K562 (cell line): ENCODE results near the gene PACS1. TPM values are rescaled to one million over a fixed set of nuclear protein-coding genes. Genes with fewer than 3 reads are reported as not detected.
A peak's percentile ranks its signal among the peaks of the same experiment; 100 is the strongest.

Experiments used
- ATAC-seq: fragments of 200-7000 bp; cut with Tn5 transposase; 3 replicates; pipeline ENCODE4 v1.9.1; 2020; ENCODE audit warnings: moderate library complexity
- BruUV-seq: library from RNA; stranded (reverse); fragments of 400-500 nt; replicated peaks from 2 replicates; lab custom pipeline; 2021; lab: Mats Ljungman, UMichigan
- CTCF ChIA-PET: fragments of 300-600 bp; formaldehyde crosslinking; extraction: SDS; loops from one replicate; lab custom pipeline; 2021; ENCODE audit warnings: low intra/inter-chr PET ratio; lab: Yijun Ruan, JAX
- POLR2A ChIA-PET: fragments of 300-600, 350-650 bp; sonication (Branson Sonifier 250); formaldehyde crosslinking; extraction: SDS; loops from one replicate; lab custom pipeline; 2021; ENCODE audit warnings: antibody characterized with exemption, inconsistent platforms; lab: Yijun Ruan, JAX
- DNase-seq, 4 experiments: peaks; one replicate each; pipeline versions ENCODE4 v3.0.0 to v3.0.0-alpha.2; 2011 to 2018; ENCODE audit warnings: low spot score in 3 of 4, mixed read lengths in 3 of 4; ENCODE audit errors: extremely low read depth in 1 of 4
- FAIRE-seq: peaks from 2 replicates; lab custom pipeline; 2011; peaks lifted over from hg19 to GRCh38; lab: Jason Lieb, UNC
- H2AFZ ChIP-seq: 2 replicates; pipeline ENCODE4 v1.6.0; 2011; ENCODE audit warnings: low read depth, low read length, control low read depth, inconsistent platforms
- H3K27ac ChIP-seq: fragments of 200-600 bp; 3 replicates; pipeline ENCODE4 v1.8.0; 2011; ENCODE audit warnings: low read depth, mild to moderate bottlenecking, control low read depth, inconsistent platforms, low read length, moderate library complexity, mixed read lengths; ENCODE audit errors: extremely low read depth
- H3K27me3 ChIP-seq, 2 experiments: fragments of 300-600 bp in 1 of 2; 2 replicates in 1 of 2; 3 replicates in 1 of 2; pipeline versions ENCODE4 v1.6.0 to v1.8.0; 2011; ENCODE audit warnings: inconsistent platforms in 2 of 2, low read length in 2 of 2, mild to moderate bottlenecking in 1 of 2, mixed read lengths in 1 of 2, moderate library complexity in 1 of 2; ENCODE audit not compliant: control insufficient read depth in 2 of 2, insufficient read depth in 2 of 2
- H3K36me3 ChIP-seq: fragments of 300-600 bp; 3 replicates; pipeline ENCODE4 v1.8.0; 2011; ENCODE audit warnings: mild to moderate bottlenecking, low read length, inconsistent platforms; ENCODE audit not compliant: control insufficient read depth, insufficient read depth
- H3K4me1 ChIP-seq, 2 experiments: fragments of 200-600 bp in 1 of 2; replicated peaks in 1 of 2; 2 replicates in 1 of 2; 3 replicates in 1 of 2; pipeline versions ENCODE4 v1.5.1 to v1.8.0; 2011; ENCODE audit warnings: inconsistent platforms in 2 of 2, low read length in 2 of 2, mild to moderate bottlenecking in 1 of 2, mixed read lengths in 1 of 2, moderate library complexity in 1 of 2; ENCODE audit not compliant: control insufficient read depth in 2 of 2, insufficient read depth in 2 of 2
- H3K4me2 ChIP-seq: 2 replicates; pipeline ENCODE4 v1.6.1; 2011; ENCODE audit warnings: low read length, control low read depth, inconsistent platforms, mixed read lengths; ENCODE audit not compliant: insufficient read depth
- H3K4me3 ChIP-seq: fragments of 200-600 bp; sonication (generic), shearing (Covaris generic); 2 replicates; pipeline ENCODE4 v1.5.1; 2016; ENCODE audit warnings: control low read depth, inconsistent platforms
- H3K79me2 ChIP-seq: fragments of 200-600 bp; 3 replicates; pipeline ENCODE4 v1.8.0; 2011; ENCODE audit warnings: low read length, inconsistent platforms; ENCODE audit not compliant: control insufficient read depth, insufficient read depth
- H3K9ac ChIP-seq, 2 experiments: 2 replicates each; pipeline versions ENCODE4 v1.6.0 to v1.6.1; 2011; ENCODE audit warnings: low read depth in 2 of 2, low read length in 2 of 2, control low read depth in 1 of 2, inconsistent platforms in 1 of 2, mild to moderate bottlenecking in 1 of 2, mixed read lengths in 1 of 2; ENCODE audit not compliant: insufficient read depth in 1 of 2
- H3K9me1 ChIP-seq: one replicate; pipeline ENCODE4 v1.6.0; 2011; ENCODE audit warnings: inconsistent platforms, mild to moderate bottlenecking, low read length, moderate library complexity; ENCODE audit not compliant: control insufficient read depth, insufficient read depth
- H3K9me3 ChIP-seq: replicated peaks from 2 replicates; pipeline ENCODE4 v1.5.1; 2011; ENCODE audit warnings: low read depth, low read length, inconsistent platforms; ENCODE audit not compliant: control insufficient read depth, insufficient read depth
- H4K20me1 ChIP-seq: replicated peaks from 2 replicates; pipeline ENCODE4 v1.6.1; 2011; ENCODE audit warnings: low read length, inconsistent platforms, mixed read lengths; ENCODE audit not compliant: control insufficient read depth, insufficient read depth
- CBX1 ChIP-seq: sonication (generic); IDR thresholded peaks from 2 replicates; pipeline ENCODE4 v1.6.1; 2016; ENCODE audit warnings: antibody characterized with exemption, low read depth, mild to moderate bottlenecking
- ETS2 ChIP-seq: IDR thresholded peaks from 2 replicates; pipeline ENCODE4 v1.6.1; 2016; ENCODE audit warnings: borderline replicate concordance, missing genetic modification characterization, mild to moderate bottlenecking, moderate library complexity, missing compliant biosample characterization; ENCODE audit not compliant: poor library complexity, severe bottlenecking
- FOXM1 ChIP-seq, 2 experiments: fragments of 450-650 bp in 1 of 2; sonication (generic) in 1 of 2; formaldehyde crosslinking in 1 of 2; IDR thresholded peaks; 2 replicates each; pipeline versions ENCODE4 v1.6.1 to v1.9.0; 2017 to 2022; ENCODE audit warnings: low read depth in 2 of 2, mild to moderate bottlenecking in 2 of 2, missing genetic modification reagents in 1 of 2, moderate library complexity in 1 of 2
- MECOM ChIP-seq: fragments of 250-450 bp; sonication (Bioruptor Pico); IDR thresholded peaks from 2 replicates; pipeline ENCODE4 v1.8.0; 2022; ENCODE audit warnings: inconsistent platforms
- PHF20 ChIP-seq: fragments of 450-650 bp; IDR thresholded peaks from 2 replicates; pipeline ENCODE4 v1.6.1; 2018; ENCODE audit not compliant: partially characterized antibody
- ZNF347 ChIP-seq: fragments of 450-650 bp; formaldehyde crosslinking; IDR thresholded peaks from 2 replicates; pipeline ENCODE4 v1.4.0; 2020; ENCODE audit warnings: low read depth, mild to moderate bottlenecking, moderate library complexity
- WGBS: fragments of 100-300 bp; shearing (Covaris generic); methylation state at CpG from one replicate; pipeline ENCODE4 v1.1.6; 2016; ENCODE audit warnings: low coverage, mixed read lengths; ENCODE audit not compliant: insufficient coverage; ENCODE audit errors: missing lambda C conversion rate; 5-methylcytosine and 5-hydroxymethylcytosine counted together
- in situ Hi-C: fragments of 300-500 bp; cut with MboI; formaldehyde crosslinking; loops from 4 replicates; pipeline ENCODE4 v1.15.0; 2018; ENCODE audit warnings: inconsistent platforms, mixed read lengths
- intact Hi-C: fragments of 100-400 bp; cut with micrococcal nuclease; formaldehyde crosslinking; loops from 2 replicates; pipeline ENCODE4 v1.14.2; 2022
- polyA plus RNA-seq, 8 experiments: library from polyadenylated mRNA; depleted of rRNA in 4 of 8; stranded (reverse) in 5 of 8; unstranded in 3 of 8; fragments of >200 nt; fragmentation: Nextera tagmentation in 2 of 8; fragmentation: Illumina TruSeq in 1 of 8; extraction: Ambion mirVana in 2 of 8; extraction: Trizol in 1 of 8; gene quantifications; 2 replicates each; pipeline versions ENCODE4 v1.2.1 to v1.2.3, GENCODE V29; 2011 to 2014; ENCODE audit warnings: inconsistent platforms in 1 of 8, missing spikeins in 1 of 8
- total RNA-seq, 7 experiments: library from RNA; depleted of rRNA in 6 of 7; stranded (reverse); fragments of >200 nt in 6 of 7; fragmentation: Illumina TruSeq in 2 of 7; extraction: Trizol in 2 of 7; gene quantifications; 2 replicates each; pipeline versions ENCODE4 v1.2.1 to v1.2.3, GENCODE V29; 2011 to 2021; ENCODE audit warnings: low replicate concordance in 1 of 7
- TF ChIP-seq, protein P1 (sequence below): fragments of 200-800 bp; sonication (Bioruptor generic); IDR thresholded peaks from 2 replicates; pipeline ENCODE4 v1.6.1; 2017; ENCODE audit warnings: missing genetic modification characterization, missing compliant biosample characterization
- TF ChIP-seq, protein P2 (sequence below): fragments of 450-650 bp; IDR thresholded peaks from 2 replicates; pipeline ENCODE4 v1.6.1; 2017; ENCODE audit warnings: antibody characterized with exemption, mild to moderate bottlenecking
- TF ChIP-seq, protein P3 (sequence below): fragments of 450-650 bp; formaldehyde crosslinking; IDR thresholded peaks from 2 replicates; pipeline ENCODE4 v1.4.0; 2020; ENCODE audit warnings: mild to moderate bottlenecking, mixed read lengths

PACS1 gene
- total and polyA plus RNA-seq, 9 of the 15 experiments (the other 6 are each of a cell fraction or from before 2014, with no cell fraction given), result 0.34 to 28.1 (median 8.5) TPM

DNA sequence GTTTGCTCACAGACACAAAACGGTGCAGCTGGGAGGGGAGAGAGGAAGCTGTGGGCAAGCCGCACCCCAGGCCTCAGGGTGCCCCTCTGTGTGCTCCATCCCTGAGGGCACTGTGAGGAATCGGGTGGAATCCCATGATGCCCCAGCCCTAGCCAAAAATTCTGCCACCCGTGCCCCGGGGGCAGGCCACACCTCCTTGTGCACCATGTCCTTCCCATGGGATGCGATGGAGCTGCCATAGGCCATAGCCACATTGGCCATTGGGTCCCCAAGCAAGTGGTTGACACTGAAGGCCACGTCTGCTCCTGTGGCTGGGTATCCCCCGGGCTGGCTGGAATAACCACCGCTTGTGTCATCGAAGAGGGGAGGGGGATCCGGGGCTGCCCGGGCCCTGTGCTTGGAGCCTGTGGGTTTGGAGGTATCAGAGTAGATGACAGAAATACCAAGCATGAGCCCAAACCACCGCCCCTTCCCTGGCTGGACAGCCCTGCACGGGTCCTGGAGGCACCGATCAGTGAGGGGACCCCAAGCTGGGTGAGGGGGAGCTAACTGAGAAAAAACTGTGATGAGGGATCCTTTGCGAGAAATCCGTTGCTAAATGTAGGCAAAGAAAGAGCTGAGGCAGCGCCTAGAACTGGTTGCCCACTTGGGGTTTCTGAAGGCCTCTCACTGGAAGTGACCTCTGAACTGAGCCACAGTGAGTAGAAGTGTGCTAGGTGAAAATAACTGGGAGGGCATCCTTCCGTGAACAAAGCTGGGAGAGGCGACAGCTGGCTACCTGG, 218.0 kb downstream of the PACS1 start (continued):
- no peak for TF ChIP-seq FOXM1 (IDR thresholded peaks at IDR 0.05; ENCODE audit: low read depth)
- no peak for TF ChIP-seq FOXM1 (CRISPR knock-in tag; IDR thresholded peaks at IDR 0.05; ENCODE audit: low read depth)
- TF ChIP-seq PHF20, result no peak
- TF ChIP-seq, protein P1, sequence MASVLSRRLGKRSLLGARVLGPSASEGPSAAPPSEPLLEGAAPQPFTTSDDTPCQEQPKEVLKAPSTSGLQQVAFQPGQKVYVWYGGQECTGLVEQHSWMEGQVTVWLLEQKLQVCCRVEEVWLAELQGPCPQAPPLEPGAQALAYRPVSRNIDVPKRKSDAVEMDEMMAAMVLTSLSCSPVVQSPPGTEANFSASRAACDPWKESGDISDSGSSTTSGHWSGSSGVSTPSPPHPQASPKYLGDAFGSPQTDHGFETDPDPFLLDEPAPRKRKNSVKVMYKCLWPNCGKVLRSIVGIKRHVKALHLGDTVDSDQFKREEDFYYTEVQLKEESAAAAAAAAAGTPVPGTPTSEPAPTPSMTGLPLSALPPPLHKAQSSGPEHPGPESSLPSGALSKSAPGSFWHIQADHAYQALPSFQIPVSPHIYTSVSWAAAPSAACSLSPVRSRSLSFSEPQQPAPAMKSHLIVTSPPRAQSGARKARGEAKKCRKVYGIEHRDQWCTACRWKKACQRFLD, result no peak
- no peak for TF ChIP-seq MECOM

DNA sequence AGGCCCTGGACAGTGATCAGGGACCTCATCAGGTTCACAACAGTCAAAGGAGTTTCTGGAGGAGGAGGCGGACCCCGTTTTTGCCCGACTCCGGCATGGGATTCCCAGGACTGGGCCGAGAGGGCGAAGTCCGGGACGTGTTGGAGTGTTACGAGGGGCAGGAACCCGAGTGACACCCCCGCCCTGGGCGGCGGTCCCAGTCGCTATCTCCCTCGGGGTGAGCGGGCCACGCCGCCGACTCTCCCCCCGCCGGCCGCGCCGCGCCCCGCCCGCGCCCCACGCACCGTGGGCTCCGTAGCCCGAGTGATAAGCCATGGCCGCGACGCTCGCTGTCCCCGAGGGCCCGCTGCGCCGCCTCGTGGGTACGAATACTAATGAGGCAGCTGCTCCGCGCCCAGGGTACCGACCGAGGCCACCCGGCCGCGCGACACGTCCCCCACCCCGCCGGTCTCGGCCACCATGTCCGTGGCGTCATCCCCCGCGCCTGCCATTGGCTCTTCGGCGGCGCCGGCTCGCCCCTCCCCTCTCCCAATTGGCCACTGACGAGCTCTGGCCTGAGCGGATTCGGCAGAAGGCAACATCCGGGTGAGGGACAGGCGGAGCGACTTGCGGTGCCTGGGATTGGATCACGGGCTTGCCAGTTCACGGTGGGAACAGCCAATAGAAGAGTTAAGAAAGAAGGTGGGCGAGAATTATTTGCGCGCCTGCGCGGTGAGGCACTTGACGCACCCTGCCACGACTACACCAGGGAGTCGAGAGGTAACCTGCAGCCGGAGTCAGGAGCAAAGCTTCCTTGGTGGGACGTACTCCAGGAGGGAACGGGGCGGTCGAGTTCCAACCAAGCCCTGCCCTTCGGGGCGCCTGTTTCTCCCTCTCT, 218.8 kb downstream of the PACS1 start, which contains the start of gene YIF1A:
YIF1A (minus strand) TSS at position 473 of the 877 bp plus-strand sequence; CDS start at position 315, 158 bp downstream.
- under 1% methylated on average over 47 of the region's 87 CpGs for WGBS
- TF ChIP-seq ETS2, result no peak
- no peak for TF ChIP-seq ZNF347 (CRISPR knock-in tag)
- TF ChIP-seq CBX1, result no peak; the same call in 1 of the 2 replicates
- TF ChIP-seq, protein P2, sequence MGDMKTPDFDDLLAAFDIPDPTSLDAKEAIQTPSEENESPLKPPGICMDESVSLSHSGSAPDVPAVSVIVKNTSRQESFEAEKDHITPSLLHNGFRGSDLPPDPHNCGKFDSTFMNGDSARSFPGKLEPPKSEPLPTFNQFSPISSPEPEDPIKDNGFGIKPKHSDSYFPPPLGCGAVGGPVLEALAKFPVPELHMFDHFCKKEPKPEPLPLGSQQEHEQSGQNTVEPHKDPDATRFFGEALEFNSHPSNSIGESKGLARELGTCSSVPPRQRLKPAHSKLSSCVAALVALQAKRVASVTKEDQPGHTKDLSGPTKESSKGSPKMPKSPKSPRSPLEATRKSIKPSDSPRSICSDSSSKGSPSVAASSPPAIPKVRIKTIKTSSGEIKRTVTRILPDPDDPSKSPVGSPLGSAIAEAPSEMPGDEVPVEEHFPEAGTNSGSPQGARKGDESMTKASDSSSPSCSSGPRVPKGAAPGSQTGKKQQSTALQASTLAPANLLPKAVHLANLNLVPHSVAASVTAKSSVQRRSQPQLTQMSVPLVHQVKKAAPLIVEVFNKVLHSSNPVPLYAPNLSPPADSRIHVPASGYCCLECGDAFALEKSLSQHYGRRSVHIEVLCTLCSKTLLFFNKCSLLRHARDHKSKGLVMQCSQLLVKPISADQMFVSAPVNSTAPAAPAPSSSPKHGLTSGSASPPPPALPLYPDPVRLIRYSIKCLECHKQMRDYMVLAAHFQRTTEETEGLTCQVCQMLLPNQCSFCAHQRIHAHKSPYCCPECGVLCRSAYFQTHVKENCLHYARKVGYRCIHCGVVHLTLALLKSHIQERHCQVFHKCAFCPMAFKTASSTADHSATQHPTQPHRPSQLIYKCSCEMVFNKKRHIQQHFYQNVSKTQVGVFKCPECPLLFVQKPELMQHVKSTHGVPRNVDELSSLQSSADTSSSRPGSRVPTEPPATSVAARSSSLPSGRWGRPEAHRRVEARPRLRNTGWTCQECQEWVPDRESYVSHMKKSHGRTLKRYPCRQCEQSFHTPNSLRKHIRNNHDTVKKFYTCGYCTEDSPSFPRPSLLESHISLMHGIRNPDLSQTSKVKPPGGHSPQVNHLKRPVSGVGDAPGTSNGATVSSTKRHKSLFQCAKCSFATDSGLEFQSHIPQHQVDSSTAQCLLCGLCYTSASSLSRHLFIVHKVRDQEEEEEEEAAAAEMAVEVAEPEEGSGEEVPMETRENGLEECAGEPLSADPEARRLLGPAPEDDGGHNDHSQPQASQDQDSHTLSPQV, result no peak; the same call in 1 of the 2 replicates
- TF ChIP-seq, protein P3, sequence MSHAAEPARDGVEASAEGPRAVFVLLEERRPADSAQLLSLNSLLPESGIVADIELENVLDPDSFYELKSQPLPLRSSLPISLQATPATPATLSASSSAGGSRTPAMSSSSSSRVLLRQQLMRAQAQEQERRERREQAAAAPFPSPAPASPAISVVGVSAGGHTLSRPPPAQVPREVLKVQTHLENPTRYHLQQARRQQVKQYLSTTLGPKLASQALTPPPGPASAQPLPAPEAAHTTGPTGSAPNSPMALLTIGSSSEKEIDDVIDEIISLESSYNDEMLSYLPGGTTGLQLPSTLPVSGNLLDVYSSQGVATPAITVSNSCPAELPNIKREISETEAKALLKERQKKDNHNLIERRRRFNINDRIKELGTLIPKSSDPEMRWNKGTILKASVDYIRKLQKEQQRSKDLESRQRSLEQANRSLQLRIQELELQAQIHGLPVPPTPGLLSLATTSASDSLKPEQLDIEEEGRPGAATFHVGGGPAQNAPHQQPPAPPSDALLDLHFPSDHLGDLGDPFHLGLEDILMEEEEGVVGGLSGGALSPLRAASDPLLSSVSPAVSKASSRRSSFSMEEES (CRISPR knock-in tag), result no peak

More for the DNA sequence above, 218.8 kb downstream of the PACS1 start, which contains the start of gene YIF1A:
- H3K27ac ChIP-seq, result peak within 1 kb of the TSS; percentile 80
- ATAC-seq (peak; percentile 98), DNase-seq (peak; percentile 96 to 100 (median 98)), FAIRE-seq (peak; percentile 100)
- TSS peak; percentile 49 for BruUV-seq
- H2AFZ ChIP-seq, result peak within 1 kb of the TSS; percentile 92
- CTCF ChIA-PET, result interaction anchor here (0.7 kb wide), 1 partner anchor 120 kb away, joined by 3 read pairs; no protein-coding TSS in a partner anchor
- in situ Hi-C loops (no loop called here), intact Hi-C loops (loop anchor here (2.0 kb wide), 1 partner anchor 66 kb away; no protein-coding TSS in a partner anchor)
- peak within 1 kb of the TSS; percentile 93 to 100 for H3K9ac ChIP-seq
- H3K4me3 ChIP-seq, result peak within 1 kb of the TSS; percentile 84
- peaks cover 24% of the 10 kb centered on the region for H3K79me2 ChIP-seq
- peak within 1 kb of the TSS; percentile 100 for H3K4me2 ChIP-seq
- H3K27me3 ChIP-seq, result no peaks in the 10 kb centered on the region
- H4K20me1 ChIP-seq, result 0 out of 2 replicates have a peak, but pooled peaks cover 7% of the 10 kb centered on the region
- no peaks in the 10 kb centered on the region for H3K9me1 ChIP-seq
- H3K9me3 ChIP-seq, result no peaks in the 10 kb centered on the region
- POLR2A ChIA-PET, result interaction anchor here (0.6 to 2.6 kb wide), 26 partner anchors 9 to 1211 kb away, joined by 3 to 18 read pairs (median 4); partner anchors contain the start of genes B4GAT1, CNIH2, RAB1B and RIN1
- peaks cover 36% of the 10 kb centered on the region; the same call in 2 of the 3 replicates for H3K36me3 ChIP-seq
- peaks cover 19 to 61% of the 10 kb centered on the region in 2 experiments for H3K4me1 ChIP-seq
